HUES6 (cell line): ENCODE data around the gene PHC2.

ENCODE experiments used
- H3K27ac ChIP-seq: 2 replicates; pipeline ENCODE4 v1.7.0; 2013; ENCODE audit warnings: low read depth, mild to moderate bottlenecking, low read length, inconsistent platforms
- H3K27me3 ChIP-seq: 2 replicates; pipeline ENCODE4 v1.6.1; 2013; ENCODE audit warnings: low read length; ENCODE audit not compliant: control insufficient read depth, insufficient read depth
- H3K36me3 ChIP-seq: 2 replicates; pipeline ENCODE4 v1.6.1; 2013; ENCODE audit warnings: low read length; ENCODE audit not compliant: control insufficient read depth, insufficient read depth
- H3K4me1 ChIP-seq: 2 replicates; pipeline ENCODE4 v1.6.1; 2013; ENCODE audit warnings: low read length; ENCODE audit not compliant: control insufficient read depth, insufficient read depth
- H3K4me3 ChIP-seq: 2 replicates; pipeline ENCODE4 v1.5.1; 2013; ENCODE audit warnings: low read depth, low read length
- H3K9ac ChIP-seq: one replicate; pipeline ENCODE4 v1.6.1; 2013; ENCODE audit warnings: mild to moderate bottlenecking, low read length
- H3K9me3 ChIP-seq: 2 replicates; pipeline ENCODE4 v1.6.1; 2013; ENCODE audit warnings: low read depth, low read length; ENCODE audit not compliant: control insufficient read depth, insufficient read depth

PHC2 gene

DNA sequence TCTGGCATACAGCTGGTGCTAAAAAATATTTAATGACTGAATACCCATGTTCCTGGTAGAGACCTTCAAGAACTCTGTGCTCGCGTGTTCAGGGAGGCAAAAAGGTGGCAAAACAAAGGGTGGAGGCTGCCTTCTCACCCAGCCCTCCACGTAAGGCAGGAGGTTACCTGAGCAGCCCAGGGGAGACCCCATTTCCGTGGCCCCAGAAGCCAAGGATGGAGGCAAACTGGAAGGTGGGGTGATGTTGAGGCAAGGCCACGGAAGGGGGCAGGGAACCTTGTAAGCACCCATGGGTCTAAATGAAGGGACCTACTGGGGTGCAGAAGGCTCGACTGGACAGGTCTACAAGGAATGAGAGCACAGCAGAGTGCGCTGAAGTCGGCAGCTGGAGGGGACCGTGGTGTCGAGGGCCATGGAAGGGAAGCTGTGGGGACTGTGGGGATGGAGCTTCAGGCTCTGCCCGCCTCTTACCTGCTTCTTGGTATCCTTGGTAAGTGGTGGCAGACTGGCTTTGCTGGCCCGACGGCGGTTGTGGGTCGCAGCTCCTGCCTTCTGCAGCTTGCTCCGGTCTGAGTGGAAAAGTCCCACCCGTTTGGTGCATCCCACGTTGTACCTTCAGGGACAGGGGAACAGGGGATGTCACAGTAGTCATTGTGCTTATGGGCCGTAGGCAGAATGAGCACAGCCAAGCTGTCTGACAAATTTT is 101.1 kb downstream of the PHC2 start:
- Histone ChIP-seq H3K9ac (no peak overlapping the region), H3K9me3 (no peaks in the 10 kb centered on the region), H3K4me1 (no peaks in the 10 kb centered on the region), H3K27ac (no peak overlapping the region), H3K36me3 (peaks cover 74% of the 10 kb centered on the region), H3K4me3 (no peak overlapping the region), H3K27me3 (peaks cover 11% of the 10 kb centered on the region; the same call in 1 of the 2 replicates)

DNA sequence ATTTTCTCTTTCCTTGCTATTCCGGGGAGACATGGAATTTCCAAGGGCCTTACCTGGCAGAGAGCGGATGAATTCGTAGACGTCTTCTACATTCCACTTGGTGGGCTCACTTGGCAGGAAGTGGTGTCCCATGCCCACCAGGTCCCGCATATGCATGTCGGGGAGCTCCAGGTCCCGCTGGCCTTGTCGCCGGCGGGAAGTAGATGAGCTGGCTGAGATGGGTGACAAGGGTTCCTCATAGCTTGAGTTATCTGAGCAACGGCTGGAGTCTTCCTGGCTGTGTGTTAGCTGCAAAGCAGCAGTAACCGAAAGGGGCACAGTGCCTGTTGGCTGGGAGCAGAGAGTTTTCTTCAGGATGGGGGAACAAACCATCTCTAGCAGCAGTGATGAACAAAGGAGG is 102.1 kb downstream of the PHC2 start:
- Histone ChIP-seq H3K36me3 (peaks cover 80% of the 10 kb centered on the region), H3K4me3 (no peak overlapping the region), H3K9me3 (no peaks in the 10 kb centered on the region), H3K4me1 (no peaks in the 10 kb centered on the region), H3K27ac (no peak overlapping the region), H3K27me3 (peaks cover 3% of the 10 kb centered on the region; the same call in 1 of the 2 replicates), H3K9ac (no peak overlapping the region)

GRCh38 chr1:33327587-33328325 is 103.1 kb downstream of the PHC2 start:
- Histone ChIP-seq H3K9me3 (no peaks in the 10 kb centered on the region), H3K4me1 (no peaks in the 10 kb centered on the region), H3K27ac (no peak overlapping the region), H3K27me3 (no peaks in the 10 kb centered on the region), H3K9ac (no peak overlapping the region), H3K4me3 (no peak overlapping the region), H3K36me3 (peaks cover 73% of the 10 kb centered on the region)

DNA sequence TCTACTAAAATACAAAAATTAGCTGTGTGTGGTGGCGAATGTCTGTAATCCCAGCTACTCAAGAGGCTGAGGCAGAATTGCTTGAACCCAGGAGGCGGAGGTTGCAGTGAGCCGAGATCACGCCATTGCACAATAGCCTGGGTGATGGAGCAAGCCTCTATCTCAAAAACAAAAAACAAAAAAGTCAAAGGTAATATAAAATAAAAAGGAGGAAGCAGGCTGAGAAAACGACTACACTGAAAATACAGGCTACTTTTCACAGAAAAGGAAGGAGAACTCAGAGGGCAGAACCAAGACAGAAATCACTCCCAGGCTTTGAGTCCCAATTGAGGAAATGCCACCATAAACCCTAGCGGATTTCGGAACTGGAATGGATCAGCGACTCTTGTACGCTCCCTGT is 104.1 kb downstream of the PHC2 start:
- Histone ChIP-seq H3K27me3 (no peaks in the 10 kb centered on the region), H3K9me3 (no peaks in the 10 kb centered on the region), H3K9ac (no peak overlapping the region), H3K27ac (no peak overlapping the region), H3K4me3 (no peak overlapping the region), H3K36me3 (peaks cover 64% of the 10 kb centered on the region), H3K4me1 (no peaks in the 10 kb centered on the region)

- no peaks in the 10 kb centered on the region for H3K9me3 ChIP-seq
- no peak overlapping the region for H3K4me3 ChIP-seq
- H3K27ac ChIP-seq: no peak overlapping the region
- H3K27me3 ChIP-seq: no peaks in the 10 kb centered on the region
- H3K9ac ChIP-seq: no peak overlapping the region
- no peaks in the 10 kb centered on the region for H3K4me1 ChIP-seq
- peaks cover 54% of the 10 kb centered on the region for H3K36me3 ChIP-seq
These were observed 106.0 kb downstream of the PHC2 start for GRCh38 chr1:33324677-33325575.

DNA sequence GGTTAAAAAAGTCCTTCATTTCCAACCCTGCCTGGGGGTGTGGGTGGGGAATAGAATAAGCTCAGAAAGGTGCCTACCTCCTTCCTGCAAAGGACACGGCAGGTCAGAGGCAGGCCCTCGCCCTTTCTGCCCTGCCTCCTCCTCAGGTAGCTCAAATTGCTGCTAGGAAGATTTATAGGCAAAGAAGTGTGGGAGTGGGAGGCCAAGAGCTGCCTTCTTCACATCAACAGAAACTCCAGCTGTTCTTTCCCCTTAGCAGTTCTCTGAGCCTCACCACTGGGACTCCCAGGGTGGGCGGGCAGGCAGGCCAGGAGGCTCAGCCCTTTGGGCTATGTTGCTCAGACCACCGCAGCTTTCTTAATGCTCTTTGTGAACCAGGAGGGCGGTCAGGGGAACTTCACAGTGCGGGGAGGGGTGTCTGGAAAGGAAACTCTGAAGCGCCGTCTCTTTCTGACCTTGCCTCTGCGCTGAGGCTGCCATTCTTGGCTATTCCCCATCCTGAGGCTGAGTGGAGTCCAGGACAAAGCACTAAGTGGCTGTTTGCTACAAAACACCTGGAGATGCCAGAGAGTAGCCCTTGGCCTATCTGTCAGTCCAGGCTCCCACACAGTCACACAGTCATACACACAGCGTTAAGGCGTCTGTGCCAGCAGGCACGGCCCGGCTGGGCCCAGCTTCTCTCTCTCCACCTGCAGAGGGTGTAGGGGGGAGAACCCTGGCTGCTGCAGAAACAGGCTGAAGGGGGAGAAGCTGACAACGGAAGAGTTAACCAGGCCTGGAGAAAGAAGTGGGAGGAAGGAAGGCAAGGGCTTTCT is 107.0 kb downstream of the PHC2 start:
- Histone ChIP-seq H3K27me3 (peaks cover under 1% of the 10 kb centered on the region; the same call in 1 of the 2 replicates), H3K27ac (no peak overlapping the region), H3K4me1 (no peaks in the 10 kb centered on the region), H3K9me3 (no peaks in the 10 kb centered on the region), H3K36me3 (peaks cover 43% of the 10 kb centered on the region), H3K9ac (no peak overlapping the region), H3K4me3 (no peak overlapping the region)

DNA sequence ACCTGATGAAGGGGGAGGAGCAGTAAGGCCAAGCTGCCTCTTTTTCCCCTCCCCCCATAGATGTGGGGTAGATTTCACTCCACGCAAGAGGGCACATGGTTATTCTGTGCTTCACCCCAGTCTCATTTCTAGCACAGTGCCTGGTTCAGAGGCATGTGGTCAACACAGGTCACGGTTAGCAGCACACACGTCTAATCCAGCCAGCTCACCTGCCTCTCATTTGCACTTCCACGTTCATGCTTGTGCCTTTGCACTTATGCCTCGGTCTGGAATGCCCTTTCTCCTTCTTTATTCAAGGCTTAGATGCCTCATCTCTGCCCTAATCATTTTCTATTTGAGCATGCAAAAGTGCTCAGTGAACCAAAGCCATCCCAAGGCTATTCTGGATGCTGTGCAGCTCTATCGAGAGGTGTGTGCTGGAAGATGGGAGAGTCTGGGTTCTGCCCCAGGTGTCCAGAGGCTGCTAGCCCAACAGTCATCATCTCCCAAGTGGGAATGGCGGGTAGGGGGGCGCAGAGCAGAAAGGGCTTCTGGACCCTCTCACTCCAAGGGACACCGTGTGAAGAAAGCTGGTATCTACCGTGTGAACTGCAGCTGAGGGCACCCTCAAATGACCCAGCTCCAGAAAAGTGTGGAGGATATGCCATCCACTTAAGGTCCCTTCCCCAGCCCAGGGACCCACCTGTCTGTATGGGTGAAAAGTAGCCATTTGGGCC is 107.9 kb downstream of the PHC2 start:
- Histone ChIP-seq H3K36me3 (peaks cover 35% of the 10 kb centered on the region), H3K9me3 (no peaks in the 10 kb centered on the region), H3K9ac (no peak overlapping the region), H3K27ac (no peak overlapping the region), H3K4me1 (no peaks in the 10 kb centered on the region), H3K4me3 (no peak overlapping the region), H3K27me3 (peaks cover 6% of the 10 kb centered on the region; the same call in 1 of the 2 replicates)

DNA sequence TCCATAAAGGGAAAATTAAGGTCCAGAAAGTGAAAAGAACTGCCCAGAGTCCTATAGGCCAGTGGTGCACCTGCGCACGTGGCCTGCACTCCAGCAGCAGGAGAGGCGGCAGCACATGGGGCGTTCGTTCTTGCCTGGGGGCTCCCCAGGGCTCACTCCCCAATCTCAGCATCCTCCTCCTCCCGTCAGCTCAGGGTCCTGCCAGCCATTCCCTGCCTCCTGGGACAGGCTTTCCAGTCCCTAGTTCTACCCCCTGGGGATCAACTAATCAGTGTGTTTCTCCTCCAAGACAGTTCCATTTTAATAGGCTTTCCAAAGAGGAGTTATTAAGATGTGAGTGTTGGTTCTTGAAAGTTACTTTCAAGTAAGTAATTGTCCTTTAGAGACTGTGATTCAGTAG is 108.8 kb downstream of the PHC2 start:
- no peak overlapping the region for H3K4me3 ChIP-seq
- peaks cover 27% of the 10 kb centered on the region for H3K36me3 ChIP-seq
- no peak overlapping the region for H3K27ac ChIP-seq
- no peaks in the 10 kb centered on the region for H3K9me3 ChIP-seq
- no peak overlapping the region for H3K9ac ChIP-seq
- H3K27me3 ChIP-seq: peaks cover 6% of the 10 kb centered on the region; the same call in 1 of the 2 replicates
- H3K4me1 ChIP-seq: no peaks in the 10 kb centered on the region

- Histone ChIP-seq H3K27ac (no peak overlapping the region), H3K36me3 (peaks cover 19% of the 10 kb centered on the region), H3K9me3 (no peaks in the 10 kb centered on the region), H3K4me3 (no peak overlapping the region), H3K27me3 (peaks cover 9% of the 10 kb centered on the region; the same call in 1 of the 2 replicates), H3K9ac (no peak overlapping the region), H3K4me1 (no peaks in the 10 kb centered on the region)
These were observed 109.7 kb downstream of the PHC2 start for GRCh38 chr1:33321178-33321577.
